ENCODE results near the gene SLC37A3.
A peak's percentile ranks its signal among the peaks of the same experiment; 100 is the strongest.

Gene SLC37A3

GRCh38 chr7:140402178-140402835, 4.0 kb upstream of the SLC37A3 start:
- Histone ChIP-seq H3K4me3 (ENCODE audit: low read depth, low read length, poor library complexity, severe bottlenecking) (no peak overlapping the region), H3K9me3 (ENCODE audit: low read length) (no peaks in the 10 kb centered on the region), H3K4me2 (ENCODE audit: low read length) (no peak overlapping the region), H4K20me1 (ENCODE audit: insufficient read depth, low read length) (no peaks in the 10 kb centered on the region), H2AFZ (ENCODE audit: low read length) (no peak overlapping the region), H3K9me2 (ENCODE audit: low read depth, low read length) (no peaks in the 10 kb centered on the region), H3K27me3 (ENCODE audit: insufficient read depth, low read length) (peaks cover 10% of the 10 kb centered on the region; the same call in 1 of the 2 replicates), H3K79me2 (ENCODE audit: insufficient read depth, low read length) (no peaks in the 10 kb centered on the region), H3K9ac (ENCODE audit: low read length) (no peak overlapping the region), H3K36me3 (ENCODE audit: insufficient read depth, low read length) (no peaks in the 10 kb centered on the region), H3K4me1 (ENCODE audit: insufficient read depth, low read length, severe bottlenecking) (peaks cover 18% of the 10 kb centered on the region), H3F3A (ENCODE audit: insufficient read depth, low read length) (no peaks in the 10 kb centered on the region), H3K27ac (ENCODE audit: low read depth, low read length, poor library complexity, severe bottlenecking) (no peak overlapping the region)
- no peak for TF ChIP-seq CTCF (IDR thresholded peaks at IDR 0.05; ENCODE audit: low read length)
- TF ChIP-seq EZH2 (IDR thresholded peaks at IDR 0.05; ENCODE audit: borderline replicate concordance, low read length), result no peak

DNA sequence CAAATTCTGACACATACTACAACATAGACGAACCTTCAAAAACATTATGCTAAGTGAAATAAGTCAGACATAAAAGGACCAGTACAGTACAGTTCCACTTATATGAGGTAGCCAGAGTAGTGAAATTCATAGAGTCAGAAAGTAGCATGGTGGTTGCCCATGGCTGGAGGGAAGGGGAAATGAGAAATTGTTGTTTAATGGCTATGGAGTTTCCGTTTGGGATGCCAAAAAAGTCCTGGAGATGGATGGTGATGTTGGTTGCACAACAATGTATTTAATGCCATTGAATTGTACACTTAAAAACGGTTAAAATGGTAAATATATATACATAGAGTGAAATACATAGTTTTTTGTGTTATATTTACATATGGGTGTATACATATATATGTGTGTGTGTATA, 2.1 kb upstream of the SLC37A3 start:
- Histone ChIP-seq H3K9me2 (ENCODE audit: low read depth, low read length) (no peaks in the 10 kb centered on the region), H2AFZ (ENCODE audit: low read length) (no peak overlapping the region), H3K27me3 (ENCODE audit: insufficient read depth, low read length) (peaks cover 12% of the 10 kb centered on the region; the same call in 1 of the 2 replicates), H3K79me2 (ENCODE audit: insufficient read depth, low read length) (no peaks in the 10 kb centered on the region), H3K4me3 (ENCODE audit: low read depth, low read length, poor library complexity, severe bottlenecking) (no peak overlapping the region), H3K36me3 (ENCODE audit: insufficient read depth, low read length) (no peaks in the 10 kb centered on the region), H3K27ac (ENCODE audit: low read depth, low read length, poor library complexity, severe bottlenecking) (no peak overlapping the region), H3K9ac (ENCODE audit: low read length) (no peak overlapping the region), H3K4me1 (ENCODE audit: insufficient read depth, low read length, severe bottlenecking) (peaks cover 18% of the 10 kb centered on the region), H4K20me1 (ENCODE audit: insufficient read depth, low read length) (no peaks in the 10 kb centered on the region), H3F3A (ENCODE audit: insufficient read depth, low read length) (no peaks in the 10 kb centered on the region), H3K4me2 (ENCODE audit: low read length) (no peak overlapping the region), H3K9me3 (ENCODE audit: low read length) (no peaks in the 10 kb centered on the region)
- no peak for TF ChIP-seq EZH2 (IDR thresholded peaks at IDR 0.05; ENCODE audit: borderline replicate concordance, low read length)
- TF ChIP-seq CTCF (IDR thresholded peaks at IDR 0.05; ENCODE audit: low read length), result no peak

GRCh38 chr7:140398821-140399220, 491 bp upstream of the SLC37A3 start:
- Histone ChIP-seq H3K27me3 (ENCODE audit: insufficient read depth, low read length) (peaks cover 17% of the 10 kb centered on the region; the same call in 1 of the 2 replicates), H3K36me3 (ENCODE audit: insufficient read depth, low read length) (no peaks in the 10 kb centered on the region), H4K20me1 (ENCODE audit: insufficient read depth, low read length) (no peaks in the 10 kb centered on the region), H2AFZ (ENCODE audit: low read length) (no peak overlapping the region), H3K9me3 (ENCODE audit: low read length) (no peaks in the 10 kb centered on the region), H3K4me1 (ENCODE audit: insufficient read depth, low read length, severe bottlenecking) (peaks cover 12% of the 10 kb centered on the region), H3K9me2 (ENCODE audit: low read depth, low read length) (no peaks in the 10 kb centered on the region), H3K27ac (ENCODE audit: low read depth, low read length, poor library complexity, severe bottlenecking) (no peak overlapping the region), H3K4me3 (ENCODE audit: low read depth, low read length, poor library complexity, severe bottlenecking) (peak overlapping the region; percentile 74), H3K79me2 (ENCODE audit: insufficient read depth, low read length) (no peaks in the 10 kb centered on the region), H3K9ac (ENCODE audit: low read length) (no peak overlapping the region), H3K4me2 (ENCODE audit: low read length) (peak overlapping the region; percentile 69), H3F3A (ENCODE audit: insufficient read depth, low read length) (no peaks in the 10 kb centered on the region)
- TF ChIP-seq CTCF (IDR thresholded peaks at IDR 0.05; ENCODE audit: low read length) (no peak), EZH2 (IDR thresholded peaks at IDR 0.05; ENCODE audit: borderline replicate concordance, low read length) (no peak)
